Subcutaneous abdominal adipose tissue (tissue), 5 donors: Measurements from ENCODE around the gene AHSA1.

Source experiments
- H3K27ac ChIP-seq: one replicate; pipeline ENCODE4 v1.7.0; 2013; ENCODE audit warnings: low read depth, mild to moderate bottlenecking, inconsistent platforms, low read length, moderate library complexity
- H3K27me3 ChIP-seq, 5 donors: one replicate each; pipeline ENCODE4 v1.7.0; 2013; ENCODE audit warnings: low read length in 5 of 5, inconsistent platforms in 1 of 5; ENCODE audit not compliant: control insufficient read depth in 5 of 5, insufficient read depth in 4 of 5
- H3K36me3 ChIP-seq, 5 donors: one replicate each; pipeline ENCODE4 v1.7.0; 2013; ENCODE audit warnings: low read length in 5 of 5; ENCODE audit not compliant: control insufficient read depth in 5 of 5, insufficient read depth in 5 of 5
- H3K4me1 ChIP-seq, 5 donors: one replicate each; pipeline ENCODE4 v1.7.0; 2013; ENCODE audit warnings: low read length in 5 of 5, mild to moderate bottlenecking in 3 of 5, moderate library complexity in 1 of 5; ENCODE audit not compliant: control insufficient read depth in 5 of 5, insufficient read depth in 5 of 5
- H3K4me3 ChIP-seq, 5 donors: one replicate each; pipeline ENCODE4 v1.7.0; 2013; ENCODE audit warnings: low read length in 5 of 5, low read depth in 1 of 5
- H3K9ac ChIP-seq, 5 donors: one replicate each; pipeline ENCODE4 v1.7.0; 2013; ENCODE audit warnings: low read length in 5 of 5, mild to moderate bottlenecking in 4 of 5, moderate library complexity in 3 of 5
- H3K9me3 ChIP-seq, 5 donors: one replicate each; pipeline ENCODE4 v1.7.0; 2013; ENCODE audit warnings: low read length in 5 of 5; ENCODE audit not compliant: control insufficient read depth in 5 of 5
- donor health status: healthy.
- donor health status: healthy.
- donor health status: healthy.
- donor health status: healthy.
- donor health status: healthy.

The AHSA1 gene

GRCh38 chr14:77503138-77503537 is 45.2 kb downstream of the AHSA1 start:
- peaks cover 0 to 14% (median 10%) of the 10 kb centered on the region in 5 donors for H3K36me3 ChIP-seq
- no peak overlapping the region for H3K27ac ChIP-seq
- H3K27me3 ChIP-seq: peaks cover 7 to 19% (median 15%) of the 10 kb centered on the region in 5 donors
- H3K4me1 ChIP-seq: peaks cover under 1 to 17% (median 14%) of the 10 kb centered on the region in 5 donors
- no peak overlapping the region for H3K4me3 ChIP-seq
- peaks cover 0 to 2% (median 0%) of the 10 kb centered on the region in 5 donors for H3K9me3 ChIP-seq
- H3K9ac ChIP-seq: no peak overlapping the region

- H3K4me3 ChIP-seq: no peak overlapping the region
- peaks cover 0 to 11% (median 9%) of the 10 kb centered on the region in 5 donors for H3K4me1 ChIP-seq
- peaks cover under 1 to 4% (median 2%) of the 10 kb centered on the region in 5 donors for H3K27me3 ChIP-seq
- H3K36me3 ChIP-seq: peaks cover 4 to 24% (median 19%) of the 10 kb centered on the region in 5 donors
- H3K9me3 ChIP-seq: peaks cover 0 to 2% (median 0%) of the 10 kb centered on the region in 5 donors
- no peak overlapping the region for H3K27ac ChIP-seq
- no peak overlapping the region for H3K9ac ChIP-seq
Observed at GRCh38 chr14:77505031-77505430, 47.1 kb downstream of the AHSA1 start.

- Histone ChIP-seq H3K27ac (no peak overlapping the region), H3K9ac (no peak overlapping the region), H3K27me3 (no peaks in the 10 kb centered on the region), H3K4me1 (peaks cover 0 to 11% (median 9%) of the 10 kb centered on the region in 5 donors), H3K4me3 (no peak overlapping the region), H3K36me3 (peaks cover 7 to 48% (median 43%) of the 10 kb centered on the region in 5 donors), H3K9me3 (peaks cover 0 to 2% (median 0%) of the 10 kb centered on the region in 5 donors)
Observed at GRCh38 chr14:77507762-77508161, 49.9 kb downstream of the AHSA1 start.

GRCh38 chr14:77508249-77508648 is 50.4 kb downstream of the AHSA1 start:
- Histone ChIP-seq H3K9me3 (peaks cover 0 to under 1% (median 0%) of the 10 kb centered on the region in 5 donors), H3K9ac (no peak overlapping the region), H3K4me1 (peaks cover 0 to 11% (median 9%) of the 10 kb centered on the region in 5 donors), H3K4me3 (no peak overlapping the region), H3K27ac (peak overlapping the region; percentile 43), H3K27me3 (no peaks in the 10 kb centered on the region), H3K36me3 (peaks cover 7 to 48% (median 43%) of the 10 kb centered on the region in 5 donors)

- Histone ChIP-seq H3K9me3 (no peaks in the 10 kb centered on the region), H3K4me1 (peaks cover 0 to 11% (median 9%) of the 10 kb centered on the region in 5 donors), H3K36me3 (peaks cover 7 to 48% (median 44%) of the 10 kb centered on the region in 5 donors), H3K27ac (peak overlapping the region; percentile 43), H3K9ac (no peak overlapping the region), H3K27me3 (no peaks in the 10 kb centered on the region), H3K4me3 (no peak overlapping the region)
Observed at GRCh38 chr14:77508876-77509275, 51.0 kb downstream of the AHSA1 start.

GRCh38 chr14:77509366-77509765 is 51.5 kb downstream of the AHSA1 start:
- H3K4me3 ChIP-seq: no peak overlapping the region
- peaks cover 0 to 11% (median 9%) of the 10 kb centered on the region in 5 donors for H3K4me1 ChIP-seq
- no peaks in the 10 kb centered on the region for H3K27me3 ChIP-seq
- H3K9ac ChIP-seq: no peak overlapping the region
- peaks cover 10 to 51% (median 44%) of the 10 kb centered on the region in 5 donors for H3K36me3 ChIP-seq
- H3K27ac ChIP-seq: no peak overlapping the region
- no peaks in the 10 kb centered on the region for H3K9me3 ChIP-seq

- Histone ChIP-seq H3K27ac (no peak overlapping the region), H3K27me3 (no peaks in the 10 kb centered on the region), H3K4me1 (peaks cover 0 to 11% (median 9%) of the 10 kb centered on the region in 5 donors), H3K9me3 (no peaks in the 10 kb centered on the region), H3K36me3 (peaks cover 18 to 55% (median 47%) of the 10 kb centered on the region in 5 donors), H3K4me3 (no peak overlapping the region), H3K9ac (no peak overlapping the region)
Observed at GRCh38 chr14:77511486-77512162, 53.7 kb downstream of the AHSA1 start.

GRCh38 chr14:77516126-77516525 is 58.2 kb downstream of the AHSA1 start:
- H3K4me3 ChIP-seq: no peak overlapping the region
- H3K9me3 ChIP-seq: no peaks in the 10 kb centered on the region
- no peak overlapping the region for H3K27ac ChIP-seq
- no peaks in the 10 kb centered on the region for H3K27me3 ChIP-seq
- H3K9ac ChIP-seq: no peak overlapping the region
- peaks cover 20 to 65% (median 49%) of the 10 kb centered on the region in 5 donors for H3K36me3 ChIP-seq
- H3K4me1 ChIP-seq: no peaks in the 10 kb centered on the region
